ENCODE data around the gene CCT4. TPM values are rescaled to one million over a fixed set of nuclear protein-coding genes. Genes with fewer than 3 reads are reported as not detected.

CCT4 gene
- total RNA-seq, 1 experiment from 2014 or later = 316 TPM

DNA sequence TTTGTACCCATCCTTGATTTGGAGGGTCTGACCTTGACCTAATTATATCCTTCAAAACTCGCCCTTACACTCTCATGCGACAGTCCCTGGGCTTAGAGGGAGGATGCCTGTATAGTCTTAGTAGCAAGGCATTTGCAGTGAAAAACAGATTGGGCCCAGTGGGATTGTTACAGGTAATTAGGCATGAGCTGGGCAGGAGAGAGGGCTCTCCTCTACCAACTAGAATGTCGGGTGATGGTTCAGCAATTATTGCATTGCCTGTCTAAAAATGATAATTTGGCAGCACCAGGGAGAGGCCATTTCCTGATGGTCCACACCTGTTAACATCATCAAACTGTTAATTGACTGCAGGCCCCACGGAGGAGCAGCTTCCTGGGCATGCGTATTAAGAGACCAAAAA lies 49.4 kb upstream of the CCT4 start:
- no peaks in the 10 kb centered on the region for H3K27me3 ChIP-seq (ENCODE audit: insufficient read depth, low read length)
- ChIA-PET RAD21 (ENCODE audit: low non-redundant PET in 1 of 2, low total read pairs in 2 of 2, uncharacterized antibody in 2 of 2, unreplicated experiment in 2 of 2) (no interaction called here), CTCF (no interaction called here), POLR2A (no interaction called here)
- no peak for DNase-seq (ENCODE audit: low read depth, low spot score)
- no peak overlapping the region for H2AFZ ChIP-seq (ENCODE audit: low read depth, low read length, poor library complexity, severe bottlenecking)
- intact Hi-C loops (cut with micrococcal nuclease) = no loop called here
- no peak overlapping the region for H3K4me3 ChIP-seq (replicated peaks in 1 of 2; ENCODE audit: low read depth in 1 of 2, low read length in 2 of 2)
- no peaks in the 10 kb centered on the region for H3K79me2 ChIP-seq (ENCODE audit: insufficient read depth, low read length)
- ATAC-seq = no peak
- TF ChIP-seq, protein P1, sequence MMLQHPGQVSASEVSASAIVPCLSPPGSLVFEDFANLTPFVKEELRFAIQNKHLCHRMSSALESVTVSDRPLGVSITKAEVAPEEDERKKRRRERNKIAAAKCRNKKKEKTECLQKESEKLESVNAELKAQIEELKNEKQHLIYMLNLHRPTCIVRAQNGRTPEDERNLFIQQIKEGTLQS (IDR thresholded peaks at IDR 0.05) = no peak
- TF ChIP-seq, protein P2, sequence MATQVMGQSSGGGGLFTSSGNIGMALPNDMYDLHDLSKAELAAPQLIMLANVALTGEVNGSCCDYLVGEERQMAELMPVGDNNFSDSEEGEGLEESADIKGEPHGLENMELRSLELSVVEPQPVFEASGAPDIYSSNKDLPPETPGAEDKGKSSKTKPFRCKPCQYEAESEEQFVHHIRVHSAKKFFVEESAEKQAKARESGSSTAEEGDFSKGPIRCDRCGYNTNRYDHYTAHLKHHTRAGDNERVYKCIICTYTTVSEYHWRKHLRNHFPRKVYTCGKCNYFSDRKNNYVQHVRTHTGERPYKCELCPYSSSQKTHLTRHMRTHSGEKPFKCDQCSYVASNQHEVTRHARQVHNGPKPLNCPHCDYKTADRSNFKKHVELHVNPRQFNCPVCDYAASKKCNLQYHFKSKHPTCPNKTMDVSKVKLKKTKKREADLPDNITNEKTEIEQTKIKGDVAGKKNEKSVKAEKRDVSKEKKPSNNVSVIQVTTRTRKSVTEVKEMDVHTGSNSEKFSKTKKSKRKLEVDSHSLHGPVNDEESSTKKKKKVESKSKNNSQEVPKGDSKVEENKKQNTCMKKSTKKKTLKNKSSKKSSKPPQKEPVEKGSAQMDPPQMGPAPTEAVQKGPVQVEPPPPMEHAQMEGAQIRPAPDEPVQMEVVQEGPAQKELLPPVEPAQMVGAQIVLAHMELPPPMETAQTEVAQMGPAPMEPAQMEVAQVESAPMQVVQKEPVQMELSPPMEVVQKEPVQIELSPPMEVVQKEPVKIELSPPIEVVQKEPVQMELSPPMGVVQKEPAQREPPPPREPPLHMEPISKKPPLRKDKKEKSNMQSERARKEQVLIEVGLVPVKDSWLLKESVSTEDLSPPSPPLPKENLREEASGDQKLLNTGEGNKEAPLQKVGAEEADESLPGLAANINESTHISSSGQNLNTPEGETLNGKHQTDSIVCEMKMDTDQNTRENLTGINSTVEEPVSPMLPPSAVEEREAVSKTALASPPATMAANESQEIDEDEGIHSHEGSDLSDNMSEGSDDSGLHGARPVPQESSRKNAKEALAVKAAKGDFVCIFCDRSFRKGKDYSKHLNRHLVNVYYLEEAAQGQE (IDR thresholded peaks at IDR 0.05; ENCODE audit: low read depth) = no peak
- TF ChIP-seq EZH2phosphoT487 (IDR thresholded peaks at IDR 0.05; ENCODE audit: borderline replicate concordance) (no peak), JUND (IDR thresholded peaks at IDR 0.05) (no peak), ELF1 (IDR thresholded peaks at IDR 0.05; ENCODE audit: borderline replicate concordance, low read depth) (no peak), POLR2AphosphoS5 (IDR thresholded peaks at IDR 0.05; ENCODE audit: low read depth, low read length) (no peak), CBX3 (IDR thresholded peaks at IDR 0.05; ENCODE audit: low read depth) (no peak), SIN3A (IDR thresholded peaks at IDR 0.05; ENCODE audit: low read depth) (no peak), ZFX (IDR thresholded peaks at IDR 0.05) (no peak), EGR1 (IDR thresholded peaks at IDR 0.05; ENCODE audit: low read depth) (no peak), POLR2A (IDR thresholded peaks at IDR 0.05; ENCODE audit: borderline replicate concordance, extremely low read depth, insufficient read depth, insufficient read length) (no peak), YY1 (IDR thresholded peaks at IDR 0.05; ENCODE audit: extremely low read depth, insufficient replicate concordance, low read depth, low read length) (no peak), CEBPB (IDR thresholded peaks at IDR 0.05; ENCODE audit: low read depth) (no peak), SP1 (IDR thresholded peaks at IDR 0.05; ENCODE audit: low read depth) (no peak), FOSL1 (IDR thresholded peaks at IDR 0.05; ENCODE audit: low read depth) (no peak)
- TF ChIP-seq, protein P3, sequence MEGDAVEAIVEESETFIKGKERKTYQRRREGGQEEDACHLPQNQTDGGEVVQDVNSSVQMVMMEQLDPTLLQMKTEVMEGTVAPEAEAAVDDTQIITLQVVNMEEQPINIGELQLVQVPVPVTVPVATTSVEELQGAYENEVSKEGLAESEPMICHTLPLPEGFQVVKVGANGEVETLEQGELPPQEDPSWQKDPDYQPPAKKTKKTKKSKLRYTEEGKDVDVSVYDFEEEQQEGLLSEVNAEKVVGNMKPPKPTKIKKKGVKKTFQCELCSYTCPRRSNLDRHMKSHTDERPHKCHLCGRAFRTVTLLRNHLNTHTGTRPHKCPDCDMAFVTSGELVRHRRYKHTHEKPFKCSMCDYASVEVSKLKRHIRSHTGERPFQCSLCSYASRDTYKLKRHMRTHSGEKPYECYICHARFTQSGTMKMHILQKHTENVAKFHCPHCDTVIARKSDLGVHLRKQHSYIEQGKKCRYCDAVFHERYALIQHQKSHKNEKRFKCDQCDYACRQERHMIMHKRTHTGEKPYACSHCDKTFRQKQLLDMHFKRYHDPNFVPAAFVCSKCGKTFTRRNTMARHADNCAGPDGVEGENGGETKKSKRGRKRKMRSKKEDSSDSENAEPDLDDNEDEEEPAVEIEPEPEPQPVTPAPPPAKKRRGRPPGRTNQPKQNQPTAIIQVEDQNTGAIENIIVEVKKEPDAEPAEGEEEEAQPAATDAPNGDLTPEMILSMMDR (IDR thresholded peaks at IDR 0.05 in 2 of 3, conservative IDR thresholded peaks at IDR 0.05 in 1 of 3; ENCODE audit: borderline replicate concordance in 1 of 3, insufficient read depth in 1 of 3, low read depth in 2 of 3, low read length in 2 of 3) = no peak
- TF ChIP-seq, protein P4, sequence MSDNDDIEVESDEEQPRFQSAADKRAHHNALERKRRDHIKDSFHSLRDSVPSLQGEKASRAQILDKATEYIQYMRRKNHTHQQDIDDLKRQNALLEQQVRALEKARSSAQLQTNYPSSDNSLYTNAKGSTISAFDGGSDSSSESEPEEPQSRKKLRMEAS (IDR thresholded peaks at IDR 0.05) = no peak
- H3K9me2 ChIP-seq (ENCODE audit: insufficient read depth) = no peaks in the 10 kb centered on the region
- no peaks in the 10 kb centered on the region for H4K20me1 ChIP-seq (ENCODE audit: insufficient read depth)
- H3K4me1 ChIP-seq (ENCODE audit: control insufficient read depth in 1 of 2, insufficient read depth in 2 of 2, low read length in 2 of 2) = peaks cover 4 to 7% of the 10 kb centered on the region in 2 experiments
- no peaks in the 10 kb centered on the region for H3K9me3 ChIP-seq (ENCODE audit: control insufficient read depth in 1 of 2, insufficient read depth in 1 of 2, low read depth in 1 of 2, low read length in 2 of 2)
- no peaks in the 10 kb centered on the region for H3K36me3 ChIP-seq (ENCODE audit: control insufficient read depth in 1 of 2, insufficient read depth in 2 of 2, low read length in 2 of 2)
- H3K27ac ChIP-seq (ENCODE audit: low read depth, low read length) = no peak overlapping the region
- no peak overlapping the region for H3K9ac ChIP-seq (ENCODE audit: low read length)
- no peak overlapping the region for H3K4me2 ChIP-seq (ENCODE audit: low read length)
- BruUV-seq (replicated peaks) = no TSS peak
